ENCODE results near the gene MTG2.

DNA sequence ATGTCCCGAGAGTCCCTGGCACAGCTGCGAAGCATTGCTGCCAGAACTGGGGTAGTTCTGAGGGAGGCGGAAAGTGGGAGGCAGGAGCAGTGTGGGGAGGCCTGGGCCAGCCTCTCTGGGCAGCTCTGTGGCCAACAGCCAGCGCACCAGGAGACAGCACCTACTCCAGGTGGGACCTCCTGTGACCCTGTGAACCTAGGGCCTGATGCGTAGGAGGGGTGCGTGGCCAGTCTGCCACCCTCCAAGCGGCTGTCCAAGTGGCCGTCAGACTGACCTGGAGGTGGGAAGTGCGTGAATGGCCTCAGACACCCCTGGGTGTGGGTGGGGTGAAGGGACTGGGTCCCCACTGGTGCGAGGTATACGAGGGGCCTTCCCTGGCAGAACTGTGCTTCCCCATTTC is 23.8 kb upstream of the MTG2 start:
- TF ChIP-seq, protein P1, sequence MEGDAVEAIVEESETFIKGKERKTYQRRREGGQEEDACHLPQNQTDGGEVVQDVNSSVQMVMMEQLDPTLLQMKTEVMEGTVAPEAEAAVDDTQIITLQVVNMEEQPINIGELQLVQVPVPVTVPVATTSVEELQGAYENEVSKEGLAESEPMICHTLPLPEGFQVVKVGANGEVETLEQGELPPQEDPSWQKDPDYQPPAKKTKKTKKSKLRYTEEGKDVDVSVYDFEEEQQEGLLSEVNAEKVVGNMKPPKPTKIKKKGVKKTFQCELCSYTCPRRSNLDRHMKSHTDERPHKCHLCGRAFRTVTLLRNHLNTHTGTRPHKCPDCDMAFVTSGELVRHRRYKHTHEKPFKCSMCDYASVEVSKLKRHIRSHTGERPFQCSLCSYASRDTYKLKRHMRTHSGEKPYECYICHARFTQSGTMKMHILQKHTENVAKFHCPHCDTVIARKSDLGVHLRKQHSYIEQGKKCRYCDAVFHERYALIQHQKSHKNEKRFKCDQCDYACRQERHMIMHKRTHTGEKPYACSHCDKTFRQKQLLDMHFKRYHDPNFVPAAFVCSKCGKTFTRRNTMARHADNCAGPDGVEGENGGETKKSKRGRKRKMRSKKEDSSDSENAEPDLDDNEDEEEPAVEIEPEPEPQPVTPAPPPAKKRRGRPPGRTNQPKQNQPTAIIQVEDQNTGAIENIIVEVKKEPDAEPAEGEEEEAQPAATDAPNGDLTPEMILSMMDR (IDR thresholded peaks at IDR 0.05) = no peak
- TF ChIP-seq POLR2A (IDR thresholded peaks at IDR 0.05) = no peak
